ES-I3 (cell line): ENCODE results near the gene METAP1.
A peak's percentile ranks its signal among the peaks of the same experiment; 100 is the strongest.
"Not testable (repeated sequence)": the region's sequence is repeated elsewhere in the genome, so short reads cannot be mapped to it uniquely, and the experiment has no call there.

Experiments
- H3K36me3 ChIP-seq: 2 replicates; pipeline ENCODE4 v1.6.1; 2013; ENCODE audit warnings: mild to moderate bottlenecking, low read length, control low read depth, moderate library complexity; ENCODE audit not compliant: insufficient read depth
- H3K4me1 ChIP-seq: 2 replicates; pipeline ENCODE4 v1.6.1; 2013; ENCODE audit warnings: mild to moderate bottlenecking, control low read depth, low read length; ENCODE audit not compliant: insufficient read depth
- H3K9ac ChIP-seq: 2 replicates; pipeline ENCODE4 v1.6.1; 2013; ENCODE audit warnings: low read depth, mild to moderate bottlenecking, low read length, moderate library complexity
- H3K9me3 ChIP-seq: 2 replicates; pipeline ENCODE4 v1.6.1; 2013; ENCODE audit warnings: mild to moderate bottlenecking, low read length, moderate library complexity; ENCODE audit not compliant: control insufficient read depth, insufficient read depth

Gene METAP1

GRCh38 chr4:99082192-99082591 lies 86.7 kb downstream of the METAP1 start:
- H3K9ac ChIP-seq, result no peak overlapping the region
- no peaks in the 10 kb centered on the region for H3K9me3 ChIP-seq
- no peaks in the 10 kb centered on the region for H3K4me1 ChIP-seq
- peaks cover 41% of the 10 kb centered on the region for H3K36me3 ChIP-seq

- no peaks in the 10 kb centered on the region for H3K4me1 ChIP-seq
- H3K36me3 ChIP-seq, result peaks cover 30% of the 10 kb centered on the region
- no peaks in the 10 kb centered on the region for H3K9me3 ChIP-seq
- H3K9ac ChIP-seq, result no peak overlapping the region
Observed at GRCh38 chr4:99084595-99084994, 89.1 kb downstream of the METAP1 start.

- peaks cover 16% of the 10 kb centered on the region for H3K36me3 ChIP-seq
- no peaks in the 10 kb centered on the region for H3K9me3 ChIP-seq
- peak overlapping the region; percentile 100 for H3K9ac ChIP-seq
- H3K4me1 ChIP-seq, result peaks cover 16% of the 10 kb centered on the region
Observed at GRCh38 chr4:99088023-99088449, 92.5 kb downstream of the METAP1 start.

GRCh38 chr4:99088481-99089365 lies 93.2 kb downstream of the METAP1 start, which contains the start of gene ADH5:
Gene ADH5 (minus strand): TSS chr4:99088788. CDS start chr4:99088700, 88 bp downstream.
- H3K9me3 ChIP-seq, result no peaks in the 10 kb centered on the region; the same call in 1 of the 2 replicates
- H3K9ac ChIP-seq, result peak within 1 kb of the TSS; percentile 100
- H3K36me3 ChIP-seq, result peaks cover 12% of the 10 kb centered on the region
- H3K4me1 ChIP-seq, result peaks cover 16% of the 10 kb centered on the region

GRCh38 chr4:99090481-99091215 lies 95.1 kb downstream of the METAP1 start:
- peak overlapping the region; percentile 44; the same call in 1 of the 2 replicates for H3K9ac ChIP-seq
- H3K36me3 ChIP-seq, result no peaks in the 10 kb centered on the region
- peaks cover 16% of the 10 kb centered on the region for H3K4me1 ChIP-seq
- H3K9me3 ChIP-seq, result no peaks in the 10 kb centered on the region; the same call in 1 of the 2 replicates

GRCh38 chr4:99091216-99091575 lies 95.7 kb downstream of the METAP1 start:
- Histone ChIP-seq H3K9me3 (no peaks in the 10 kb centered on the region; the same call in 1 of the 2 replicates), H3K36me3 (no peaks in the 10 kb centered on the region), H3K9ac (peak overlapping the region; percentile 44; the same call in 1 of the 2 replicates), H3K4me1 (peaks cover 16% of the 10 kb centered on the region)

- not testable (repeated sequence) for H3K9me3 ChIP-seq, H3K36me3 ChIP-seq
- Histone ChIP-seq H3K9ac (peak overlapping the region; percentile 44; the same call in 1 of the 2 replicates), H3K4me1 (peaks cover 16% of the 10 kb centered on the region)
Observed at GRCh38 chr4:99091841-99092240, 96.3 kb downstream of the METAP1 start.

- Histone ChIP-seq H3K36me3 (no peaks in the 10 kb centered on the region), H3K9me3 (no peaks in the 10 kb centered on the region), H3K4me1 (no peaks in the 10 kb centered on the region), H3K9ac (no peak overlapping the region)
Observed at GRCh38 chr4:99099311-99099710, 103.8 kb downstream of the METAP1 start.

GRCh38 chr4:99099814-99100213 lies 104.3 kb downstream of the METAP1 start:
- H3K4me1 ChIP-seq, H3K9ac ChIP-seq, H3K9me3 ChIP-seq, H3K36me3 ChIP-seq: not testable (repeated sequence)

GRCh38 chr4:99100876-99101275 lies 105.4 kb downstream of the METAP1 start:
- Histone ChIP-seq H3K36me3 (no peaks in the 10 kb centered on the region), H3K4me1 (no peaks in the 10 kb centered on the region), H3K9ac (no peak overlapping the region), H3K9me3 (no peaks in the 10 kb centered on the region)

- Histone ChIP-seq H3K4me1 (no peaks in the 10 kb centered on the region), H3K9ac (no peak overlapping the region), H3K9me3 (no peaks in the 10 kb centered on the region), H3K36me3 (no peaks in the 10 kb centered on the region; the same call in 1 of the 2 replicates)
Observed at GRCh38 chr4:99102634-99103033, 107.1 kb downstream of the METAP1 start.

- H3K36me3 ChIP-seq, result no peaks in the 10 kb centered on the region; the same call in 1 of the 2 replicates
- H3K9me3 ChIP-seq, result no peaks in the 10 kb centered on the region
- no peak overlapping the region for H3K9ac ChIP-seq
- H3K4me1 ChIP-seq, result no peaks in the 10 kb centered on the region
Observed at GRCh38 chr4:99103166-99103565, 107.6 kb downstream of the METAP1 start.

GRCh38 chr4:99104153-99104552 lies 108.6 kb downstream of the METAP1 start:
- Histone ChIP-seq H3K9ac (no peak overlapping the region), H3K4me1 (no peaks in the 10 kb centered on the region), H3K36me3 (no peaks in the 10 kb centered on the region; the same call in 1 of the 2 replicates), H3K9me3 (no peaks in the 10 kb centered on the region)

- H3K36me3 ChIP-seq, H3K9ac ChIP-seq, H3K4me1 ChIP-seq, H3K9me3 ChIP-seq: not testable (repeated sequence)
Observed at GRCh38 chr4:99109286-99109685, 113.8 kb downstream of the METAP1 start.
